ENCODE results near the gene TAF12.
"Not testable (repeated sequence)": the region's sequence is repeated elsewhere in the genome, so short reads cannot be mapped to it uniquely, and the experiment has no call there.

TAF12 gene

GRCh38 chr1:28645406-28645805 is 2.5 kb upstream of the TAF12 start:
- DNase-seq (ENCODE audit: low read depth, low spot score), result not testable (repeated sequence)

GRCh38 chr1:28644494-28644893 is 1.6 kb upstream of the TAF12 start:
- no peak for DNase-seq (ENCODE audit: low read depth, low spot score)

- no peak for DNase-seq (ENCODE audit: low read depth, low spot score)
Measured at GRCh38 chr1:28642056-28642846, 616 bp downstream of the TAF12 start.

GRCh38 chr1:28640766-28641165 is 2.1 kb downstream of the TAF12 start:
- DNase-seq (ENCODE audit: low read depth, low spot score), result no peak

- DNase-seq (ENCODE audit: low read depth, low spot score), result no peak
Measured at GRCh38 chr1:28632560-28632959, 10.3 kb downstream of the TAF12 start.

- DNase-seq (ENCODE audit: low read depth, low spot score), result no peak
Measured at GRCh38 chr1:28631713-28632112, 11.2 kb downstream of the TAF12 start.

- no peak for DNase-seq (ENCODE audit: low read depth, low spot score)
Measured at GRCh38 chr1:28613175-28613574, 29.7 kb downstream of the TAF12 start.

- DNase-seq (ENCODE audit: low read depth, low spot score), result no peak
Measured at GRCh38 chr1:28606771-28607170, 36.1 kb downstream of the TAF12 start.

GRCh38 chr1:28604962-28605361 is 37.9 kb downstream of the TAF12 start:
- DNase-seq (ENCODE audit: low read depth, low spot score), result no peak

- no peak for DNase-seq (ENCODE audit: low read depth, low spot score)
Measured at GRCh38 chr1:28604411-28604810, 38.5 kb downstream of the TAF12 start.

- DNase-seq (ENCODE audit: low read depth, low spot score), result no peak
Measured at GRCh38 chr1:28602536-28603439, 40.1 kb downstream of the TAF12 start.

- DNase-seq (ENCODE audit: low read depth, low spot score), result no peak
Measured at GRCh38 chr1:28601696-28602095, 41.2 kb downstream of the TAF12 start.

GRCh38 chr1:28596276-28596675 is 46.6 kb downstream of the TAF12 start:
- DNase-seq (ENCODE audit: low read depth, low spot score), result not testable (repeated sequence)

- DNase-seq (ENCODE audit: low read depth, low spot score), result no peak
Measured at GRCh38 chr1:28595412-28596191, 47.3 kb downstream of the TAF12 start.

- not testable (repeated sequence) for DNase-seq (ENCODE audit: low read depth, low spot score)
Measured at GRCh38 chr1:28594686-28595411, 48.0 kb downstream of the TAF12 start.

- not testable (repeated sequence) for DNase-seq (ENCODE audit: low read depth, low spot score)
Measured at GRCh38 chr1:28593988-28594356, 48.9 kb downstream of the TAF12 start.

GRCh38 chr1:28592321-28593071 is 50.4 kb downstream of the TAF12 start:
- DNase-seq (ENCODE audit: low read depth, low spot score), result no peak

GRCh38 chr1:28591708-28592320 is 51.1 kb downstream of the TAF12 start, which contains the start of gene RAB42:
RAB42 (plus strand) TSS chr1:28592265; CDS start chr1:28592512, 247 bp downstream.
- DNase-seq (ENCODE audit: low read depth, low spot score), result no peak

- not testable (repeated sequence) for DNase-seq (ENCODE audit: low read depth, low spot score)
Measured at GRCh38 chr1:28586585-28587391, 56.1 kb downstream of the TAF12 start.

Measured in activated naive CD8-positive, alpha-beta T cell treated with anti-CD3 and anti-CD28 coated beads, Interleukin-2, amount 50 U/mL, for 16 hours (primary cell).